Keratinocyte (primary cell): ENCODE results near the gene PDZRN3. TPM values are rescaled to one million over a fixed set of nuclear protein-coding genes. Genes with fewer than 3 reads are reported as not detected.
"Not testable (repeated sequence)": the region's sequence is repeated elsewhere in the genome, so short reads cannot be mapped to it uniquely, and the experiment has no call there.

Experiments used
- DNase-seq: peaks from one replicate; pipeline ENCODE4 v3.0.0-alpha.2; 2011; ENCODE audit warnings: low read depth, missing footprints, low spot score
- FAIRE-seq: peaks from 2 replicates; lab custom pipeline; 2011; peaks lifted over from hg19 to GRCh38; lab: Jason Lieb, UNC
- H2AFZ ChIP-seq: 2 replicates; pipeline ENCODE4 v1.6.0; 2012; ENCODE audit warnings: low read length, control low read depth, inconsistent platforms; ENCODE audit not compliant: control insufficient read depth
- H3K27ac ChIP-seq: 2 replicates; pipeline ENCODE4 v1.5.1; 2011; ENCODE audit warnings: low read length; ENCODE audit not compliant: control insufficient read depth, insufficient read depth
- H3K27me3 ChIP-seq: 3 replicates; pipeline ENCODE4 v1.6.0; 2011; ENCODE audit warnings: low read length; ENCODE audit not compliant: control insufficient read depth, insufficient read depth; ENCODE audit errors: extremely low read depth
- H3K36me3 ChIP-seq, 2 experiments: 2 replicates in 1 of 2; 3 replicates in 1 of 2; pipeline ENCODE4 v1.5.1; 2011; ENCODE audit warnings: low read length in 2 of 2, mild to moderate bottlenecking in 1 of 2; ENCODE audit not compliant: control insufficient read depth in 2 of 2, insufficient read depth in 2 of 2; ENCODE audit errors: extremely low read depth in 1 of 2
- H3K4me1 ChIP-seq: 3 replicates; pipeline ENCODE4 v1.5.1; 2011; ENCODE audit warnings: low read length; ENCODE audit not compliant: control insufficient read depth, insufficient read depth; ENCODE audit errors: extremely low read depth
- H3K4me2 ChIP-seq: 3 replicates; pipeline ENCODE4 v1.6.0; 2011; ENCODE audit warnings: low read depth, low read length; ENCODE audit not compliant: control insufficient read depth, insufficient read depth; ENCODE audit errors: extremely low read depth
- H3K4me3 ChIP-seq, 3 experiments: fragments of 200-600 bp in 1 of 3; sonication (generic) in 1 of 3; 2 replicates in 2 of 3; 3 replicates in 1 of 3; pipeline ENCODE4 v1.5.1; 2011 to 2016; ENCODE audit warnings: low read length in 3 of 3, mild to moderate bottlenecking in 3 of 3, control low read depth in 2 of 3, inconsistent platforms in 1 of 3, low read depth in 1 of 3, mixed read lengths in 1 of 3, mixed run types in 1 of 3, moderate library complexity in 1 of 3; ENCODE audit not compliant: control insufficient read depth in 2 of 3, insufficient read depth in 2 of 3; ENCODE audit errors: extremely low read depth in 1 of 3
- H3K79me2 ChIP-seq: 2 replicates; pipeline ENCODE4 v1.6.0; 2012; ENCODE audit warnings: low read length; ENCODE audit not compliant: control insufficient read depth, insufficient read depth
- H3K9ac ChIP-seq: 3 replicates; pipeline ENCODE4 v1.6.0; 2011; ENCODE audit warnings: low read length; ENCODE audit not compliant: control insufficient read depth, insufficient read depth; ENCODE audit errors: extremely low read depth
- H3K9me1 ChIP-seq: 3 replicates; pipeline ENCODE4 v1.6.0; 2011; ENCODE audit warnings: low read length; ENCODE audit not compliant: control insufficient read depth, insufficient read depth; ENCODE audit errors: extremely low read depth
- H3K9me3 ChIP-seq: 2 replicates; pipeline ENCODE4 v1.5.1; 2012; ENCODE audit warnings: low read depth, low read length; ENCODE audit not compliant: control insufficient read depth
- H4K20me1 ChIP-seq: 3 replicates; pipeline ENCODE4 v1.6.0; 2011; ENCODE audit warnings: low read length; ENCODE audit not compliant: control insufficient read depth, insufficient read depth; ENCODE audit errors: extremely low read depth
- EZH2 ChIP-seq: IDR thresholded peaks from one replicate; pipeline ENCODE4 v1.6.1; 2012; ENCODE audit warnings: inconsistent platforms, mild to moderate bottlenecking, low read length, moderate library complexity
- dilution Hi-C: fragments of 300-500 bp; cut with MboI; formaldehyde crosslinking; loops from one replicate; pipeline ENCODE4 v1.7.0; 2020; ENCODE audit warnings: low sequenced_read_pairs; ENCODE audit not compliant: extremely low pct_ligation_motif_present
- polyA plus RNA-seq, 5 experiments: library from polyadenylated mRNA; depleted of rRNA in 3 of 5; stranded (reverse) in 3 of 5; stranded (forward) in 1 of 5; unstranded in 1 of 5; fragments of >200 nt; gene quantifications; 1 replicate in 1 of 5; 2 replicates in 3 of 5; 3 replicates in 1 of 5; pipeline versions ENCODE4 v1.2.1 to v1.2.3, GENCODE V29; 2011 to 2012; ENCODE audit warnings: missing spikeins in 2 of 5, low read depth in 1 of 5, low replicate concordance in 1 of 5
- TF ChIP-seq, protein P1 (sequence below), 3 experiments: IDR thresholded peaks in 1 of 3; conservative IDR thresholded peaks in 1 of 3; optimal IDR thresholded peaks in 1 of 3; 2 replicates in 2 of 3; 3 replicates in 1 of 3; pipeline versions ENCODE3 to v1.5.1; 2011; ENCODE audit warnings: low read length in 3 of 3, mild to moderate bottlenecking in 3 of 3, moderate library complexity in 2 of 3, control low read depth in 1 of 3, inconsistent platforms in 1 of 3; ENCODE audit not compliant: insufficient read depth in 2 of 3; ENCODE audit errors: extremely low read depth in 1 of 3

The PDZRN3 gene
- polyA plus RNA-seq, 1 donor (not counting 4 experiments of a cell fraction or from before 2014, with no cell fraction given), result not detected

GRCh38 chr3:73465926-73466325 is 158.8 kb downstream of the PDZRN3 start:
- Histone ChIP-seq H3K4me1 (no peaks in the 10 kb centered on the region), H3K4me3 (no peak overlapping the region), H3K9ac (no peak overlapping the region), H3K36me3 (no peaks in the 10 kb centered on the region), H4K20me1 (no peaks in the 10 kb centered on the region), H3K4me2 (no peak overlapping the region), H2AFZ (no peak overlapping the region), H3K9me3 (no peaks in the 10 kb centered on the region), H3K79me2 (no peaks in the 10 kb centered on the region), H3K9me1 (no peaks in the 10 kb centered on the region), H3K27me3 (no peaks in the 10 kb centered on the region), H3K27ac (no peak overlapping the region)
- DNase-seq, result no peak
- TF ChIP-seq EZH2, result no peak
- TF ChIP-seq, protein P1, sequence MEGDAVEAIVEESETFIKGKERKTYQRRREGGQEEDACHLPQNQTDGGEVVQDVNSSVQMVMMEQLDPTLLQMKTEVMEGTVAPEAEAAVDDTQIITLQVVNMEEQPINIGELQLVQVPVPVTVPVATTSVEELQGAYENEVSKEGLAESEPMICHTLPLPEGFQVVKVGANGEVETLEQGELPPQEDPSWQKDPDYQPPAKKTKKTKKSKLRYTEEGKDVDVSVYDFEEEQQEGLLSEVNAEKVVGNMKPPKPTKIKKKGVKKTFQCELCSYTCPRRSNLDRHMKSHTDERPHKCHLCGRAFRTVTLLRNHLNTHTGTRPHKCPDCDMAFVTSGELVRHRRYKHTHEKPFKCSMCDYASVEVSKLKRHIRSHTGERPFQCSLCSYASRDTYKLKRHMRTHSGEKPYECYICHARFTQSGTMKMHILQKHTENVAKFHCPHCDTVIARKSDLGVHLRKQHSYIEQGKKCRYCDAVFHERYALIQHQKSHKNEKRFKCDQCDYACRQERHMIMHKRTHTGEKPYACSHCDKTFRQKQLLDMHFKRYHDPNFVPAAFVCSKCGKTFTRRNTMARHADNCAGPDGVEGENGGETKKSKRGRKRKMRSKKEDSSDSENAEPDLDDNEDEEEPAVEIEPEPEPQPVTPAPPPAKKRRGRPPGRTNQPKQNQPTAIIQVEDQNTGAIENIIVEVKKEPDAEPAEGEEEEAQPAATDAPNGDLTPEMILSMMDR (optimal IDR thresholded peaks at IDR 0.05 in 1 of 3, IDR thresholded peaks at IDR 0.05 in 1 of 3, conservative IDR thresholded peaks at IDR 0.05 in 1 of 3; ENCODE audit: extremely low read depth in 1 of 3, insufficient read depth in 2 of 3, low read length in 3 of 3), result no peak
- dilution Hi-C loops, result no loop called here
- no peak for FAIRE-seq

DNA sequence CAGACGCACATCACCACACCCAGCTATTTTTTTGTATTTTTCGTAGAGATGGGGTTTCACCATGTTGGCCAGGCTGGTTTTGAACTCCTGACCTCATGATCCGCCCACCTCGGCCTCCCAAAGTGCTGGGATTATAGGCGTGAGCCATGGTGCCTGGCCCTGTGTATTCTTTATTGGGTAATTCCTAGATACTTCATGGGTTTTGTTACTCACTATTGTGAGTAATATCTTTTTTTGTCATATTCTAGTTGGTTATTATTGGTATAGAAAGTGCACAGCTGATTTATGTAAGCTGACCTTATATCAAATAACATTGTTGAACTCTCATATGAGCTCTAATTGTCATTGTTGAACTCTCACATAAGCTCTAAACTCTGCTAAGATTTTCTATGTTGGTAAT is 160.6 kb downstream of the PDZRN3 start:
- H2AFZ ChIP-seq, H3K27me3 ChIP-seq, DNase-seq, H3K27ac ChIP-seq, H3K79me2 ChIP-seq, H3K4me3 ChIP-seq, H3K4me1 ChIP-seq, H3K4me2 ChIP-seq, H3K36me3 ChIP-seq, H3K9me3 ChIP-seq, H3K9ac ChIP-seq, H3K9me1 ChIP-seq, FAIRE-seq, dilution Hi-C loops, H4K20me1 ChIP-seq: not testable (repeated sequence)

DNA sequence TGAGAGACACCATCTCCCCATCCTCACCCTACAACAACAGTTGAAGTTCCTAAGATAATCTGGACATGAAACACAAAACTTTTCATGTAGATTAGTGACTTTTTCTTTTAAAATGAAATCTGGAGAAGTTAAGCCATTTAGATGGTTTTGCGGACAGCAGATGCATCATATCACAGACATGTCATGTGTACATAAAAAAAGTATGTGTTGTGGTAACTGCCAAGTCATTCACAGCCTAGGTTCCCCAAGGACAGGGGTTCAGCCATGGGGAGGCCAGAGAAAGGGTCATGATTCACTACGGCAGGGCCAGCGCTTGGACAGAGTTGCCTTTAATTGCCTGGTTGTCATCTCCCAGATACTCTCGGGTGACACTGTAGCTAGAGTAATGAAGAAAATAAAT is 163.2 kb downstream of the PDZRN3 start:
- Histone ChIP-seq H3K79me2 (no peaks in the 10 kb centered on the region), H3K27ac (no peak overlapping the region), H3K9me1 (no peaks in the 10 kb centered on the region), H3K9me3 (no peaks in the 10 kb centered on the region), H3K4me2 (no peak overlapping the region), H3K36me3 (no peaks in the 10 kb centered on the region), H4K20me1 (no peaks in the 10 kb centered on the region), H2AFZ (no peak overlapping the region), H3K9ac (no peak overlapping the region), H3K4me1 (no peaks in the 10 kb centered on the region), H3K4me3 (no peak overlapping the region), H3K27me3 (no peaks in the 10 kb centered on the region)
- no peak for FAIRE-seq
- dilution Hi-C loops, result no loop called here
- no peak for DNase-seq
- TF ChIP-seq, protein P1 (optimal IDR thresholded peaks at IDR 0.05 in 1 of 3, IDR thresholded peaks at IDR 0.05 in 1 of 3, conservative IDR thresholded peaks at IDR 0.05 in 1 of 3; ENCODE audit: extremely low read depth in 1 of 3, insufficient read depth in 2 of 3, low read length in 3 of 3), result no peak
- TF ChIP-seq EZH2, result no peak
